GM19452 (cell line): ENCODE results near the gene OAF.
"Not testable (repeated sequence)": the region's sequence is repeated elsewhere in the genome, so short reads cannot be mapped to it uniquely, and the experiment has no call there.

ENCODE experiments used
- ATAC-seq: cut with Tn5 transposase; IDR thresholded peaks from one replicate; pipeline ENCODE4 v1.9.1; 2021; ENCODE audit not compliant: unreplicated experiment

OAF gene

DNA sequence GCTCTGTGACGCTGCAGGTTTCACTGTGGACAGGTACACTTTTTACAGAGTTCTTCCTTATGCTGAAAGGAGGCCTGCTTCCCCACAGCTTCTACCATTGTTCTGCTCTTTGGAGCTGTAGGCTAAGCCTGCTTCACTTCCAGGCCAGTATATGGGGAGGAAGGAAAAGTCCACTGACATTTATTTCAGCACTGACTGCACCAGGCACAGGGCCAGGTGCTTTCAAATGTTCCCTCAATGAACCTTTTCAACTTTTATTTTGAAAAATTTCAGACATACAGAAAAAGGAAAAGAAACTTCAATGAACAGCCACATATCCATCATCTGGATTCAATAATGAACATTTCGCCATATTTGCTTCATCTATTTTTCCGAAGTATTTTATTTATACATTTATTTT lies 51.1 kb downstream of the OAF start:
- no peak for ATAC-seq

- no peak for ATAC-seq
These were observed 56.5 kb downstream of the OAF start for GRCh38 chr11:120267319-120267718.

DNA sequence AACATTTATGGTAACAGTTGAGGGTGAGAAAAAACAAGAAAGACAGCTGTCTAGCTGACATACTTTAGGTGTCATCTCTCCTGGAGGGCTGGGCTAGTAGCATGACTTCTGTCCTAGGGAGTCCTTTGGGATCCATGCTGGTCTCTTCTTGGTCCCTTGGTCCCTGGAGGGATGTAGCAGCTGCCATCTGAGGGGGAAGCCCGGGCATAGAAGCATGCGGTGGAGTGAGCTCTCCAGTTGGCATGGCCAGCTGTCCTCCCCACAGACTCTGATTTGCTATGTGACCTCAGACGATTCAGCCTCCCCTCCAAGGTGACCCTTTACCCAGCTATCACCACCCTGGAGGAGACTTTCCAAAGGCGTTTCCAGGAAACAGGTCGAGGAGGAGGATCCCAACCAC lies 57.9 kb downstream of the OAF start:
- ATAC-seq = no peak

- ATAC-seq = no peak
These were observed 59.6 kb downstream of the OAF start for GRCh38 chr11:120270386-120270785.

GRCh38 chr11:120271672-120272071 lies 60.8 kb downstream of the OAF start:
- ATAC-seq = no peak

- ATAC-seq = no peak
These were observed 61.5 kb downstream of the OAF start for GRCh38 chr11:120272303-120272702.

DNA sequence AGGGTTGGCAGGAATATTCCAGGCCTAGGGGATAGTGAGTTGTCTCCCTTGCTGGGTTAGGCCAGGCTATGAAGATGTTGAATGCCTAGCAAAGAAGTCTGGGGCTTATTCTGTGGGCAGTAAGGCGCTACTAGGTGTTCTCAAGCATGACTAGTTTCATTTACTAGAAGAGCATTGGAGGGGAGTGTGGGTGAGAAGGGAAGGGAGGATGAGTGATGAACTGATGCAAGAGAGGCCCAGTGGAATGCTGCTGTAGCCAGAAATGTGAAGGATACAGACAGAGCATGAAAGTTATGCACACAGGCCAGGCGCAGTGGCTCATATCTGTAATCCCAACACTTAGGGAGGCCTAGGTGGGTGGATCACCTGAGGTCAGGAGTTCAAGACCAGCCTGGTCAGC lies 62.6 kb downstream of the OAF start:
- no peak for ATAC-seq

GRCh38 chr11:120273956-120274355 lies 63.1 kb downstream of the OAF start:
- not testable (repeated sequence) for ATAC-seq

DNA sequence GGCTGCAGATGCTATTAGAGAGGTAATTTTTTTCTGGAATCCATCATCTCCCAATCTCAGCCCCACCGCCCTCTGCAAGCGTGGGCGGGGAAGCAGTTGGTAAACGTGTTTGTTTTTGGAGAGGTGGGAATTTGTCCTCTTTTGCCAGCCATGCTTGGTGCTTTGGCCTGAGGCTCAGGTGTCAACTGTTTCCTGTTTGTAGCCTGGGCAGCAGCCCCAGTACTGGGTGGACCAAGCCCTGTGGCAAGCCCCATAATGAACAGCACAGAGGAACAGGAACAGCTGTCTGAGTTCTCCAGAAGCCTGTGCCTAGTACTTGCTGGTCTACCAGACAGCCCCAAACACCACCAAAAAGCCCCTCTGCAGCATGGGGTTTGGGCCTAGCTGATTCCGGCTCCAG lies 68.7 kb downstream of the OAF start:
- no peak for ATAC-seq
